A549 (cell line): ENCODE measurements around the gene CLEC2B. TPM values are rescaled to one million over a fixed set of nuclear protein-coding genes. Genes with fewer than 3 reads are reported as not detected.

Experiments
- ATAC-seq, 2 experiments: fragments of 200-7000 bp in 1 of 2; fragments of >200 bp in 1 of 2; cut with Nextera tagmentation in 1 of 2; cut with Tn5 transposase in 1 of 2; 3 replicates each; pipeline versions ENCODE4 v1.8.0 to v1.9.1; 2018 to 2020; ENCODE audit warnings: mild to moderate bottlenecking in 1 of 2, moderate library complexity in 1 of 2
- CTCF ChIA-PET: fragments of 300-600 bp; sonication (Branson Sonifier 250); formaldehyde crosslinking; extraction: SDS; loops from one replicate; lab custom pipeline; 2021; ENCODE audit warnings: antibody characterized with exemption, inconsistent platforms; lab: Yijun Ruan, JAX
- POLR2A ChIA-PET: fragments of 350-600 bp; formaldehyde crosslinking; extraction: SDS; loops from one replicate; lab custom pipeline; 2021; ENCODE audit warnings: antibody characterized with exemption, inconsistent platforms; lab: Yijun Ruan, JAX
- DNase-seq, 2 experiments: peaks; one replicate each; pipeline versions ENCODE4 v3.0.0 to v3.0.0-alpha.2; 2011 to 2016; ENCODE audit warnings: low read depth in 1 of 2, low spot score in 1 of 2
- FAIRE-seq: peaks from 2 replicates; lab custom pipeline; 2011; peaks lifted over from hg19 to GRCh38; lab: Jason Lieb, UNC
- H3K27ac ChIP-seq, 2 experiments: fragments of >200 bp; sonication (Bioruptor Twin); formaldehyde crosslinking; 3 replicates each; pipeline ENCODE4 v1.5.1; 2016 to 2017
- H3K4me1 ChIP-seq: fragments of >200 bp; sonication (Bioruptor Twin); formaldehyde crosslinking; 3 replicates; pipeline ENCODE4 v1.6.1; 2016
- H3K4me2 ChIP-seq: fragments of >200 bp; sonication (Bioruptor Twin); formaldehyde crosslinking; 3 replicates; pipeline ENCODE4 v1.6.1; 2016
- H3K4me3 ChIP-seq: fragments of >200 bp; sonication (Bioruptor Twin); formaldehyde crosslinking; 3 replicates; pipeline ENCODE4 v1.5.1; 2016
- H3K9me3 ChIP-seq: fragments of >200 bp; sonication (Bioruptor Twin); formaldehyde crosslinking; 3 replicates; pipeline ENCODE4 v1.6.1; 2016
- BHLHE40 ChIP-seq: IDR thresholded peaks from 2 replicates; pipeline ENCODE4 v1.6.1; 2012; ENCODE audit warnings: low read depth, low read length, inconsistent platforms
- CBX8 ChIP-seq: fragments of 200-600 bp; sonication (generic); IDR thresholded peaks from 2 replicates; pipeline ENCODE4 v1.6.1; 2016
- CHD4 ChIP-seq: fragments of 200-600 bp; sonication (generic); IDR thresholded peaks from 2 replicates; pipeline ENCODE4 v1.6.1; 2016; ENCODE audit warnings: antibody characterized with exemption, mild to moderate bottlenecking, borderline replicate concordance
- ESRRA ChIP-seq: fragments of 150-350 bp; IDR thresholded peaks from 2 replicates; pipeline ENCODE4 v1.6.1; 2014; ENCODE audit warnings: mild to moderate bottlenecking, low read length, borderline replicate concordance
- FOSB ChIP-seq: fragments of 250-450 bp; sonication (Bioruptor Pico); IDR thresholded peaks from 2 replicates; pipeline ENCODE4 v1.5.0; 2020; ENCODE audit warnings: mild to moderate bottlenecking, moderate library complexity
- GATA3 ChIP-seq: IDR thresholded peaks from 2 replicates; pipeline ENCODE4 v1.6.1; 2012; ENCODE audit warnings: borderline replicate concordance
- HDAC2 ChIP-seq: fragments of 200-600 bp; sonication (generic); IDR thresholded peaks from 2 replicates; pipeline ENCODE4 v1.6.1; 2016
- HOXB5 ChIP-seq: fragments of 250-450 bp; sonication (Bioruptor Pico); IDR thresholded peaks from 2 replicates; pipeline ENCODE4 v1.5.0; 2020; ENCODE audit warnings: mild to moderate bottlenecking, moderate library complexity
- KDM1A ChIP-seq: fragments of 200-600 bp; sonication (generic); IDR thresholded peaks from 2 replicates; pipeline ENCODE4 v1.6.1; 2016; ENCODE audit warnings: low read depth, mild to moderate bottlenecking
- KDM5A ChIP-seq: fragments of 200-600 bp; sonication (generic); IDR thresholded peaks from 2 replicates; pipeline ENCODE4 v1.6.1; 2016; ENCODE audit warnings: antibody characterized with exemption, mild to moderate bottlenecking
- MAZ ChIP-seq: fragments of 150-350 bp; IDR thresholded peaks from 2 replicates; pipeline ENCODE4 v1.6.1; 2014; ENCODE audit warnings: antibody characterized with exemption, low read depth, low read length, borderline replicate concordance
- NPAS2 ChIP-seq: fragments of 250-450 bp; sonication (Bioruptor Pico); IDR thresholded peaks from 2 replicates; pipeline ENCODE4 v1.8.0; 2022; ENCODE audit warnings: mild to moderate bottlenecking, moderate library complexity, borderline replicate concordance
- PHF8 ChIP-seq: fragments of 200-600 bp; sonication (generic); IDR thresholded peaks from 2 replicates; pipeline ENCODE4 v1.6.1; 2016; ENCODE audit warnings: low read depth, mild to moderate bottlenecking, antibody characterized with exemption, moderate library complexity, borderline replicate concordance
- RARB ChIP-seq: fragments of 250-450 bp; sonication (Bioruptor Pico); IDR thresholded peaks from 2 replicates; pipeline ENCODE4 v1.8.0; 2021; ENCODE audit warnings: mild to moderate bottlenecking, moderate library complexity
- RFX5 ChIP-seq: fragments of 450-650 bp; IDR thresholded peaks from 2 replicates; pipeline ENCODE4 v1.7.1; 2014; ENCODE audit warnings: antibody characterized with exemption, mild to moderate bottlenecking, moderate library complexity
- SMC3 ChIP-seq: fragments of >200 bp; sonication (Bioruptor Twin); formaldehyde crosslinking; IDR thresholded peaks from 3 replicates; pipeline ENCODE4 v1.6.1; 2018; ENCODE audit warnings: inconsistent platforms
- TFCP2L1 ChIP-seq: fragments of 250-450 bp; sonication (Bioruptor Pico); IDR thresholded peaks from 2 replicates; pipeline ENCODE4 v1.5.0; 2021; ENCODE audit warnings: mild to moderate bottlenecking
- ZNF302 ChIP-seq: fragments of 250-450 bp; sonication (Bioruptor Pico); IDR thresholded peaks from 2 replicates; pipeline ENCODE4 v1.9.0; 2021; ENCODE audit warnings: inconsistent platforms, mild to moderate bottlenecking, moderate library complexity
- ZSCAN20 ChIP-seq: fragments of 250-450 bp; sonication (Bioruptor Pico); IDR thresholded peaks from 2 replicates; pipeline ENCODE4 v1.8.0; 2022; ENCODE audit warnings: mild to moderate bottlenecking, moderate library complexity
- WGBS: methylation state at CpG from one replicate; pipeline ENCODE4 v1.1.6; 2017; ENCODE audit errors: missing lambda C conversion rate; 5-methylcytosine and 5-hydroxymethylcytosine counted together
- polyA plus RNA-seq, 4 experiments: library from polyadenylated mRNA; depleted of rRNA in 3 of 4; stranded (reverse); fragments of >200 nt; fragmentation: RNase III in 1 of 4; extraction: RNeasy Plus Mini Kit Qiagen cat#74134 plus additional on column Dnase treatment in 1 of 4; gene quantifications; 2 replicates in 3 of 4; 3 replicates in 1 of 4; pipeline ENCODE4 v1.2.3, GENCODE V29; 2011 to 2017
- TF ChIP-seq, protein P1 (sequence below): fragments of >200 bp; sonication (Bioruptor Twin); formaldehyde crosslinking; IDR thresholded peaks from 3 replicates; pipeline ENCODE4 v1.5.1; 2016
- TF ChIP-seq, protein P2 (sequence below): fragments of 250-450 bp; sonication (Bioruptor Pico); IDR thresholded peaks from 2 replicates; pipeline ENCODE4 v1.5.0; 2021; ENCODE audit warnings: mild to moderate bottlenecking, moderate library complexity, borderline replicate concordance
- TF ChIP-seq, protein P3 (sequence below): IDR thresholded peaks from 2 replicates; pipeline ENCODE4 v1.6.1; 2012
- TF ChIP-seq, protein P4 (sequence below): fragments of 200-600 bp; sonication (generic); IDR thresholded peaks from 2 replicates; pipeline ENCODE4 v1.6.1; 2016; ENCODE audit warnings: antibody characterized with exemption, mild to moderate bottlenecking, moderate library complexity

The CLEC2B gene
- polyA plus RNA-seq, 2 of the 4 experiments (the other 2 are of a cell fraction), result 0.30 to 2.1 TPM

DNA sequence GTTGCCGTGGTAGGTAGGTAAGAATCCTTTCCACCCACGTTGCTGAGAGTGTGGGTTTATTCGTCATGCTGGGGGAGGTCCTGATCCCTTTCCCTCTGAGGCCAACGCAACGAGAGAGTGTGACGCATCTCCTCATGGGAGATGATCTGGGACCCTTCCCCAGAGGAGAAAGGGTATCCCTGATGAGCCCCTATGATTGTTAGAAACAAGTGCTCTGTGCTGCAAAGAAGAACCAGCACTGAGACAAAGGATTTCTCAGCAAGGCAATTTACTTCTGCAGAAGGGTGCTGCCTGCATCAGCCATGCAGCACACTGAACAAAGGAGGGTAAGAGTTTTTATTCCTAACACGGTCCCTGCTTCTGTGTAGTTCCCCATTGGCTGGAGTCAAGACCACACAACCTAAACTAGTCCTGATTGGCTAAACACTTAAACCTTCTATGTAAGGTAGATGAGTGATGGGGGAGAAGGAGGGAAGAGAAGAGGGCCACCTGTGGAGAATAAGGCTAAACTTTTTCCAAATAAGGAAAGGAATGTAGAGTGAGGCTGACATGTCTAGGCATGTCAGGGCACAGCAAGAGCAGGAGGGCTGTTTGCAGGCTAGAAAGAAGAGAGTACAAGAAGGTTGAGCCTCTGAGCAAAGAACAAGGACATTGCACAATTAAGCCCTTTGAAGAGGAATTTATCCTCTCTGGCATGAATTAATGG lies 41.7 kb upstream of the CLEC2B start (continued):
- TF ChIP-seq, protein P1, sequence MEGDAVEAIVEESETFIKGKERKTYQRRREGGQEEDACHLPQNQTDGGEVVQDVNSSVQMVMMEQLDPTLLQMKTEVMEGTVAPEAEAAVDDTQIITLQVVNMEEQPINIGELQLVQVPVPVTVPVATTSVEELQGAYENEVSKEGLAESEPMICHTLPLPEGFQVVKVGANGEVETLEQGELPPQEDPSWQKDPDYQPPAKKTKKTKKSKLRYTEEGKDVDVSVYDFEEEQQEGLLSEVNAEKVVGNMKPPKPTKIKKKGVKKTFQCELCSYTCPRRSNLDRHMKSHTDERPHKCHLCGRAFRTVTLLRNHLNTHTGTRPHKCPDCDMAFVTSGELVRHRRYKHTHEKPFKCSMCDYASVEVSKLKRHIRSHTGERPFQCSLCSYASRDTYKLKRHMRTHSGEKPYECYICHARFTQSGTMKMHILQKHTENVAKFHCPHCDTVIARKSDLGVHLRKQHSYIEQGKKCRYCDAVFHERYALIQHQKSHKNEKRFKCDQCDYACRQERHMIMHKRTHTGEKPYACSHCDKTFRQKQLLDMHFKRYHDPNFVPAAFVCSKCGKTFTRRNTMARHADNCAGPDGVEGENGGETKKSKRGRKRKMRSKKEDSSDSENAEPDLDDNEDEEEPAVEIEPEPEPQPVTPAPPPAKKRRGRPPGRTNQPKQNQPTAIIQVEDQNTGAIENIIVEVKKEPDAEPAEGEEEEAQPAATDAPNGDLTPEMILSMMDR, result no peak
- TF ChIP-seq RARB (CRISPR knock-in tag) (no peak), KDM5A (no peak)

DNA sequence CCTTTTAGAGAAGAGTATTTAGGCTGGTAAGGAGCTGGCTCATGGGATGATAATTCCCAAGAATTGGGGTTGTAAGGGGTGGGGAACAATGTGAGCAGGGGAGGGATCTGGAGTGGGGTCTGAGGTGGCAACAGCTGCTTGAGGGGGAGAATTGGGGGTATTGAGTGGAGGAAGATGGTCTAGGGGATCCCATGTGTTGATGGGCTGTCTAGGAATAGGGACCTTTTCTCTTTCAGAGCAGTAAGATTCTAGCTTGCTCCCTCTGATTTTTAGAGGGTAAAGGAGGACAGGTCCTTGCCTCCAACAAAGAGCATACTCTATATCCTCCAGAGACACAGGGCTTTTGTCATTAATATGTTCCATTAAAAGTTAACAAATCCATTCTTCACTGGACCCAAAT lies 40.6 kb upstream of the CLEC2B start:
- FAIRE-seq, result no peak
- ChIA-PET POLR2A (no interaction called here), CTCF (interaction anchor here (0.6 kb wide), 2 partner anchors 18 to 47 kb away, joined by 3 to 5 read pairs; no protein-coding TSS in a partner anchor)

DNA sequence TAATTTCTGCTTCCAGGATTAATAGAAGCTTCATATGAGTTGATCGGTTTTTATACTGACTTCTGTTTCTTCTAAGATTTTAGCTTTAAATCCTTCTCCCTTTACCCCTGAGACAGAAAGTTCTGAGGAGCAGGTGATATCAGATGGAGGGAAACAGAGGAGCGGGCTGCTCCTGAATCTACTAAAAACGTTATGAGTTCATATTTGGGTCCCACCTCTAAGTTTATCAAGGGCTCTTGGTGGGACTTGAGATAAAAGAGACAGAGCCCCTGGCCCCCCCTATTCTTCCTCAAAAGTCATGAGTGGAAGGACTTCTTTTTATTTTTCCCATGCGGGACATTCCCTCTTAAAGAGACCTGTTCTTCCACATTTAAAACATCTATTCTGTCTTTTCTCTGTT lies 39.2 kb upstream of the CLEC2B start:
- ATAC-seq (no peak), DNase-seq (no peak), FAIRE-seq (no peak)
- Histone ChIP-seq H3K27ac (no peak overlapping the region), H3K4me2 (no peak overlapping the region), H3K4me1 (no peaks in the 10 kb centered on the region), H3K4me3 (no peak overlapping the region), H3K9me3 (peaks cover 28% of the 10 kb centered on the region; the same call in 2 of the 3 replicates)
- 60% methylated on average over 4 of the region's 4 CpGs for WGBS
- ChIA-PET CTCF (interaction anchor here (1.0 kb wide), 1 partner anchor 10 kb away, joined by 3 read pairs; no protein-coding TSS in a partner anchor), POLR2A (no interaction called here)
- TF ChIP-seq, protein P2, sequence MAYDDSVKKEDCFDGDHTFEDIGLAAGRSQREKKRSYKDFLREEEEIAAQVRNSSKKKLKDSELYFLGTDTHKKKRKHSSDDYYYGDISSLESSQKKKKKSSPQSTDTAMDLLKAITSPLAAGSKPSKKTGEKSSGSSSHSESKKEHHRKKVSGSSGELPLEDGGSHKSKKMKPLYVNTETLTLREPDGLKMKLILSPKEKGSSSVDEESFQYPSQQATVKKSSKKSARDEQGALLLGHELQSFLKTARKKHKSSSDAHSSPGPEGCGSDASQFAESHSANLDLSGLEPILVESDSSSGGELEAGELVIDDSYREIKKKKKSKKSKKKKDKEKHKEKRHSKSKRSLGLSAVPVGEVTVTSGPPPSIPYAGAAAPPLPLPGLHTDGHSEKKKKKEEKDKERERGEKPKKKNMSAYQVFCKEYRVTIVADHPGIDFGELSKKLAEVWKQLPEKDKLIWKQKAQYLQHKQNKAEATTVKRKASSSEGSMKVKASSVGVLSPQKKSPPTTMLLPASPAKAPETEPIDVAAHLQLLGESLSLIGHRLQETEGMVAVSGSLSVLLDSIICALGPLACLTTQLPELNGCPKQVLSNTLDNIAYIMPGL (CRISPR knock-in tag), result no peak
- TF ChIP-seq TFCP2L1 (CRISPR knock-in tag), result no peak
- TF ChIP-seq, protein P3, sequence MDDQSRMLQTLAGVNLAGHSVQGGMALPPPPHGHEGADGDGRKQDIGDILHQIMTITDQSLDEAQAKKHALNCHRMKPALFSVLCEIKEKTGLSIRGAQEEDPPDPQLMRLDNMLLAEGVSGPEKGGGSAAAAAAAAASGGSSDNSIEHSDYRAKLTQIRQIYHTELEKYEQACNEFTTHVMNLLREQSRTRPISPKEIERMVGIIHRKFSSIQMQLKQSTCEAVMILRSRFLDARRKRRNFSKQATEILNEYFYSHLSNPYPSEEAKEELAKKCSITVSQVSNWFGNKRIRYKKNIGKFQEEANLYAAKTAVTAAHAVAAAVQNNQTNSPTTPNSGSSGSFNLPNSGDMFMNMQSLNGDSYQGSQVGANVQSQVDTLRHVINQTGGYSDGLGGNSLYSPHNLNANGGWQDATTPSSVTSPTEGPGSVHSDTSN, result no peak
- no peak for TF ChIP-seq BHLHE40
- no peak for TF ChIP-seq NPAS2 (CRISPR knock-in tag)
- TF ChIP-seq RFX5, result no peak
- no peak for TF ChIP-seq CBX8
- TF ChIP-seq ZNF302 (CRISPR knock-in tag), result no peak
- TF ChIP-seq, protein P4, sequence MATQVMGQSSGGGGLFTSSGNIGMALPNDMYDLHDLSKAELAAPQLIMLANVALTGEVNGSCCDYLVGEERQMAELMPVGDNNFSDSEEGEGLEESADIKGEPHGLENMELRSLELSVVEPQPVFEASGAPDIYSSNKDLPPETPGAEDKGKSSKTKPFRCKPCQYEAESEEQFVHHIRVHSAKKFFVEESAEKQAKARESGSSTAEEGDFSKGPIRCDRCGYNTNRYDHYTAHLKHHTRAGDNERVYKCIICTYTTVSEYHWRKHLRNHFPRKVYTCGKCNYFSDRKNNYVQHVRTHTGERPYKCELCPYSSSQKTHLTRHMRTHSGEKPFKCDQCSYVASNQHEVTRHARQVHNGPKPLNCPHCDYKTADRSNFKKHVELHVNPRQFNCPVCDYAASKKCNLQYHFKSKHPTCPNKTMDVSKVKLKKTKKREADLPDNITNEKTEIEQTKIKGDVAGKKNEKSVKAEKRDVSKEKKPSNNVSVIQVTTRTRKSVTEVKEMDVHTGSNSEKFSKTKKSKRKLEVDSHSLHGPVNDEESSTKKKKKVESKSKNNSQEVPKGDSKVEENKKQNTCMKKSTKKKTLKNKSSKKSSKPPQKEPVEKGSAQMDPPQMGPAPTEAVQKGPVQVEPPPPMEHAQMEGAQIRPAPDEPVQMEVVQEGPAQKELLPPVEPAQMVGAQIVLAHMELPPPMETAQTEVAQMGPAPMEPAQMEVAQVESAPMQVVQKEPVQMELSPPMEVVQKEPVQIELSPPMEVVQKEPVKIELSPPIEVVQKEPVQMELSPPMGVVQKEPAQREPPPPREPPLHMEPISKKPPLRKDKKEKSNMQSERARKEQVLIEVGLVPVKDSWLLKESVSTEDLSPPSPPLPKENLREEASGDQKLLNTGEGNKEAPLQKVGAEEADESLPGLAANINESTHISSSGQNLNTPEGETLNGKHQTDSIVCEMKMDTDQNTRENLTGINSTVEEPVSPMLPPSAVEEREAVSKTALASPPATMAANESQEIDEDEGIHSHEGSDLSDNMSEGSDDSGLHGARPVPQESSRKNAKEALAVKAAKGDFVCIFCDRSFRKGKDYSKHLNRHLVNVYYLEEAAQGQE, result no peak
- TF ChIP-seq HDAC2, result no peak

More for the DNA sequence above, 40.6 kb upstream of the CLEC2B start:
- Histone ChIP-seq H3K4me1 (no peaks in the 10 kb centered on the region), H3K4me3 (no peak overlapping the region), H3K4me2 (no peak overlapping the region), H3K27ac (no peak overlapping the region), H3K9me3 (peaks cover 27% of the 10 kb centered on the region; the same call in 2 of the 3 replicates)
- ATAC-seq, result no peak
- no peak for DNase-seq
- no peak for TF ChIP-seq RFX5
- no peak for TF ChIP-seq GATA3
- TF ChIP-seq FOSB (CRISPR knock-in tag), result no peak
- TF ChIP-seq, protein P4, result no peak
- no peak for TF ChIP-seq MAZ
- no peak for TF ChIP-seq RARB (CRISPR knock-in tag)
- no peak for TF ChIP-seq TFCP2L1 (CRISPR knock-in tag)
- TF ChIP-seq KDM1A, result no peak
- no peak for TF ChIP-seq SMC3
- TF ChIP-seq PHF8, result no peak
- TF ChIP-seq BHLHE40, result no peak
- TF ChIP-seq CBX8, result no peak
- TF ChIP-seq HOXB5 (CRISPR knock-in tag), result no peak
- TF ChIP-seq KDM5A, result no peak
- TF ChIP-seq ESRRA, result no peak
- TF ChIP-seq ZSCAN20 (CRISPR knock-in tag), result no peak
- no peak for TF ChIP-seq CHD4
